Activated CD4-positive, CD25-positive, alpha-beta regulatory T cell treated with anti-CD3 and anti-CD28 coated beads, Interleukin-2, amount 50 U/mL, for 16 hours (primary cell): ENCODE data around the gene STIL.
"Not testable (repeated sequence)": the region's sequence is repeated elsewhere in the genome, so short reads cannot be mapped to it uniquely, and the experiment has no call there.

Experiments
- DNase-seq: peaks from one replicate; pipeline ENCODE4 v3.0.0-alpha.2; 2020; ENCODE audit warnings: low read depth, low spot score

STIL gene

GRCh38 chr1:47313915-47314664, at the start of gene STIL:
Gene STIL, minus strand, starts transcription at chr1:47314147. Its CDS starts 3,828 bp downstream, at chr1:47310319.
- DNase-seq: peak; percentile 96

GRCh38 chr1:47362828-47363227, 48.9 kb upstream of the STIL start:
- DNase-seq: no peak

GRCh38 chr1:47361380-47361779, 47.4 kb upstream of the STIL start:
- no peak for DNase-seq

- DNase-seq: no peak
Observed at GRCh38 chr1:47351305-47351704, 37.4 kb upstream of the STIL start.

- no peak for DNase-seq
Observed at GRCh38 chr1:47348246-47348645, 34.3 kb upstream of the STIL start.

- DNase-seq: no peak
Observed at GRCh38 chr1:47347735-47348134, 33.8 kb upstream of the STIL start.

- DNase-seq: not testable (repeated sequence)
Observed at GRCh38 chr1:47346979-47347378, 33.0 kb upstream of the STIL start.

- DNase-seq: no peak
Observed at GRCh38 chr1:47340227-47340626, 26.3 kb upstream of the STIL start.

- no peak for DNase-seq
Observed at GRCh38 chr1:47338249-47339077, 24.5 kb upstream of the STIL start.

GRCh38 chr1:47337350-47337749, 23.4 kb upstream of the STIL start:
- no peak for DNase-seq

GRCh38 chr1:47334765-47335435, 21.0 kb upstream of the STIL start:
- no peak for DNase-seq

- DNase-seq: peak; percentile 52
Observed at GRCh38 chr1:47333922-47334764, 20.2 kb upstream of the STIL start.

GRCh38 chr1:47333578-47333921, 19.6 kb upstream of the STIL start, which contains the start of gene CMPK1:
Gene CMPK1, plus strand, starts transcription at chr1:47333790. Its CDS starts 156 bp downstream, at chr1:47333946.
- DNase-seq: peak; percentile 55

- DNase-seq: no peak
Observed at GRCh38 chr1:47332779-47333577, 19.0 kb upstream of the STIL start.

GRCh38 chr1:47331875-47332274, 17.9 kb upstream of the STIL start:
- DNase-seq: no peak

- no peak for DNase-seq
Observed at GRCh38 chr1:47330212-47330611, 16.3 kb upstream of the STIL start.

- DNase-seq: no peak
Observed at GRCh38 chr1:47328992-47329391, 15.0 kb upstream of the STIL start.

- DNase-seq: no peak
Observed at GRCh38 chr1:47326271-47326670, 12.3 kb upstream of the STIL start.

GRCh38 chr1:47325528-47325927, 11.6 kb upstream of the STIL start:
- DNase-seq: no peak

GRCh38 chr1:47324682-47325081, 10.7 kb upstream of the STIL start:
- no peak for DNase-seq

GRCh38 chr1:47323599-47324031, 9.7 kb upstream of the STIL start:
- DNase-seq: no peak
